ENCODE measurements around the gene KDM4C.

DNA sequence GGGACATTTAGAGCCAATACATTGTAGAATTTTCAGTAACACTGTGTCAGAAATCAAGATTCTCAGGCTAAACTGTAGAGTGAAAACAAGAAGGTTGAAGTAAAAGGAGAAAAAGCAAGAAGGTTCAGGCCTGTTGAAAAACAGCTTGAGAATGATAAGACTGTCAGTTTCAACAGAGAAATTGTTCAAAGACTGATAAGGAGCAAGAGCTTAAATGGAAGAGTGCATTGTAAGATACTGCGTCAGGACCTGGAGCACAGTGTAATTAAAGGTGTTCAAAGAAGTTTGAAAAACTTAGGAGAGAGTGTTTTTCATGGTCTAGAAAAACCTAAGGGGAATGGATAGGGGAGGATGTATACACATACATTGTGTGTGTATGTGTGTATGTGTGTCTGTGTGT is 408.3 kb downstream of the KDM4C start:
- TF ChIP-seq TCF7L2 (IDR thresholded peaks at IDR 0.05; ENCODE audit: borderline replicate concordance, extremely low read depth, insufficient read depth, insufficient read length) (no peak), EZH2 (IDR thresholded peaks at IDR 0.05) (no peak), RAD21 (IDR thresholded peaks at IDR 0.05; ENCODE audit: low read depth) (no peak), POLR2AphosphoS5 (IDR thresholded peaks at IDR 0.05; ENCODE audit: low read depth, low read length) (no peak), EZH2phosphoT487 (IDR thresholded peaks at IDR 0.05; ENCODE audit: borderline replicate concordance) (no peak), SIN3A (IDR thresholded peaks at IDR 0.05; ENCODE audit: low read depth) (no peak), POLR2A (IDR thresholded peaks at IDR 0.05; ENCODE audit: borderline replicate concordance, extremely low read depth, insufficient read depth, insufficient read length) (no peak), SRF (IDR thresholded peaks at IDR 0.05; ENCODE audit: low read depth) (no peak), YY1 (IDR thresholded peaks at IDR 0.05; ENCODE audit: extremely low read depth, insufficient replicate concordance, low read depth, low read length) (no peak)
- TF ChIP-seq, protein P1, sequence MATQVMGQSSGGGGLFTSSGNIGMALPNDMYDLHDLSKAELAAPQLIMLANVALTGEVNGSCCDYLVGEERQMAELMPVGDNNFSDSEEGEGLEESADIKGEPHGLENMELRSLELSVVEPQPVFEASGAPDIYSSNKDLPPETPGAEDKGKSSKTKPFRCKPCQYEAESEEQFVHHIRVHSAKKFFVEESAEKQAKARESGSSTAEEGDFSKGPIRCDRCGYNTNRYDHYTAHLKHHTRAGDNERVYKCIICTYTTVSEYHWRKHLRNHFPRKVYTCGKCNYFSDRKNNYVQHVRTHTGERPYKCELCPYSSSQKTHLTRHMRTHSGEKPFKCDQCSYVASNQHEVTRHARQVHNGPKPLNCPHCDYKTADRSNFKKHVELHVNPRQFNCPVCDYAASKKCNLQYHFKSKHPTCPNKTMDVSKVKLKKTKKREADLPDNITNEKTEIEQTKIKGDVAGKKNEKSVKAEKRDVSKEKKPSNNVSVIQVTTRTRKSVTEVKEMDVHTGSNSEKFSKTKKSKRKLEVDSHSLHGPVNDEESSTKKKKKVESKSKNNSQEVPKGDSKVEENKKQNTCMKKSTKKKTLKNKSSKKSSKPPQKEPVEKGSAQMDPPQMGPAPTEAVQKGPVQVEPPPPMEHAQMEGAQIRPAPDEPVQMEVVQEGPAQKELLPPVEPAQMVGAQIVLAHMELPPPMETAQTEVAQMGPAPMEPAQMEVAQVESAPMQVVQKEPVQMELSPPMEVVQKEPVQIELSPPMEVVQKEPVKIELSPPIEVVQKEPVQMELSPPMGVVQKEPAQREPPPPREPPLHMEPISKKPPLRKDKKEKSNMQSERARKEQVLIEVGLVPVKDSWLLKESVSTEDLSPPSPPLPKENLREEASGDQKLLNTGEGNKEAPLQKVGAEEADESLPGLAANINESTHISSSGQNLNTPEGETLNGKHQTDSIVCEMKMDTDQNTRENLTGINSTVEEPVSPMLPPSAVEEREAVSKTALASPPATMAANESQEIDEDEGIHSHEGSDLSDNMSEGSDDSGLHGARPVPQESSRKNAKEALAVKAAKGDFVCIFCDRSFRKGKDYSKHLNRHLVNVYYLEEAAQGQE (IDR thresholded peaks at IDR 0.05; ENCODE audit: low read depth), result no peak
- TF ChIP-seq, protein P2, sequence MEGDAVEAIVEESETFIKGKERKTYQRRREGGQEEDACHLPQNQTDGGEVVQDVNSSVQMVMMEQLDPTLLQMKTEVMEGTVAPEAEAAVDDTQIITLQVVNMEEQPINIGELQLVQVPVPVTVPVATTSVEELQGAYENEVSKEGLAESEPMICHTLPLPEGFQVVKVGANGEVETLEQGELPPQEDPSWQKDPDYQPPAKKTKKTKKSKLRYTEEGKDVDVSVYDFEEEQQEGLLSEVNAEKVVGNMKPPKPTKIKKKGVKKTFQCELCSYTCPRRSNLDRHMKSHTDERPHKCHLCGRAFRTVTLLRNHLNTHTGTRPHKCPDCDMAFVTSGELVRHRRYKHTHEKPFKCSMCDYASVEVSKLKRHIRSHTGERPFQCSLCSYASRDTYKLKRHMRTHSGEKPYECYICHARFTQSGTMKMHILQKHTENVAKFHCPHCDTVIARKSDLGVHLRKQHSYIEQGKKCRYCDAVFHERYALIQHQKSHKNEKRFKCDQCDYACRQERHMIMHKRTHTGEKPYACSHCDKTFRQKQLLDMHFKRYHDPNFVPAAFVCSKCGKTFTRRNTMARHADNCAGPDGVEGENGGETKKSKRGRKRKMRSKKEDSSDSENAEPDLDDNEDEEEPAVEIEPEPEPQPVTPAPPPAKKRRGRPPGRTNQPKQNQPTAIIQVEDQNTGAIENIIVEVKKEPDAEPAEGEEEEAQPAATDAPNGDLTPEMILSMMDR (IDR thresholded peaks at IDR 0.05 in 2 of 3, conservative IDR thresholded peaks at IDR 0.05 in 1 of 3; ENCODE audit: borderline replicate concordance in 1 of 3, insufficient read depth in 1 of 3, low read depth in 2 of 3, low read length in 2 of 3), result no peak
- TF ChIP-seq, protein P3, sequence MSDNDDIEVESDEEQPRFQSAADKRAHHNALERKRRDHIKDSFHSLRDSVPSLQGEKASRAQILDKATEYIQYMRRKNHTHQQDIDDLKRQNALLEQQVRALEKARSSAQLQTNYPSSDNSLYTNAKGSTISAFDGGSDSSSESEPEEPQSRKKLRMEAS (IDR thresholded peaks at IDR 0.05), result no peak
- TF ChIP-seq, protein P4, sequence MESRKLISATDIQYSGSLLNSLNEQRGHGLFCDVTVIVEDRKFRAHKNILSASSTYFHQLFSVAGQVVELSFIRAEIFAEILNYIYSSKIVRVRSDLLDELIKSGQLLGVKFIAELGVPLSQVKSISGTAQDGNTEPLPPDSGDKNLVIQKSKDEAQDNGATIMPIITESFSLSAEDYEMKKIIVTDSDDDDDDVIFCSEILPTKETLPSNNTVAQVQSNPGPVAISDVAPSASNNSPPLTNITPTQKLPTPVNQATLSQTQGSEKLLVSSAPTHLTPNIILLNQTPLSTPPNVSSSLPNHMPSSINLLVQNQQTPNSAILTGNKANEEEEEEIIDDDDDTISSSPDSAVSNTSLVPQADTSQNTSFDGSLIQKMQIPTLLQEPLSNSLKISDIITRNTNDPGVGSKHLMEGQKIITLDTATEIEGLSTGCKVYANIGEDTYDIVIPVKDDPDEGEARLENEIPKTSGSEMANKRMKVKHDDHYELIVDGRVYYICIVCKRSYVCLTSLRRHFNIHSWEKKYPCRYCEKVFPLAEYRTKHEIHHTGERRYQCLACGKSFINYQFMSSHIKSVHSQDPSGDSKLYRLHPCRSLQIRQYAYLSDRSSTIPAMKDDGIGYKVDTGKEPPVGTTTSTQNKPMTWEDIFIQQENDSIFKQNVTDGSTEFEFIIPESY (IDR thresholded peaks at IDR 0.05; ENCODE audit: extremely low read depth, insufficient replicate concordance, low read length), result no peak
